Lower leg skin (tissue), 4 donors: ENCODE measurements around the gene PRSS48. TPM values are rescaled to one million over a fixed set of nuclear protein-coding genes. Genes with fewer than 3 reads are reported as not detected.
A peak's percentile ranks its signal among the peaks of the same experiment; 100 is the strongest.

Experiments
- DNase-seq, 2 donors: peaks; one replicate each; pipeline ENCODE4 v3.0.0-alpha.2; 2019; ENCODE audit warnings: low spot score in 2 of 2
- H3K4me3 ChIP-seq: fragments of 200-600 bp; sonication (generic); 2 replicates; pipeline ENCODE4 v1.5.1; 2017; ENCODE audit warnings: mild to moderate bottlenecking, low read depth; ENCODE audit not compliant: poor library complexity, severe bottlenecking
- CTCF ChIP-seq, 3 donors: fragments of 450-650 bp; IDR thresholded peaks; one replicate each; pipeline ENCODE4 v1.5.1; 2016; ENCODE audit warnings: antibody characterized with exemption in 3 of 3, mild to moderate bottlenecking in 3 of 3, moderate library complexity in 2 of 3
- POLR2A ChIP-seq, 2 donors: fragments of 450-650 bp; IDR thresholded peaks; one replicate each; pipeline ENCODE4 v1.6.1; 2016 to 2017; ENCODE audit warnings: antibody characterized with exemption in 2 of 2, mild to moderate bottlenecking in 1 of 2, moderate library complexity in 1 of 2
- WGBS, 2 donors: methylation state at CpG; one replicate each; pipeline ENCODE4 v1.1.5; 2018; 5-methylcytosine and 5-hydroxymethylcytosine counted together
- intact Hi-C: fragments of 100-400 bp; cut with DNase I; formaldehyde crosslinking; loops from one replicate; pipeline ENCODE4 v1.15.0; 2023; ENCODE audit warnings: low total_unique reads
- total RNA-seq, 4 donors: library from RNA; depleted of rRNA; stranded (reverse); fragments of >200 nt; gene quantifications; one replicate each; pipeline ENCODE4 v1.1.0, GENCODE V29; 2016

The PRSS48 gene
- total RNA-seq, 4 donors from 2014 or later = not detected

- TF ChIP-seq CTCF (IDR thresholded peaks at IDR 0.05) = no peak
- TF ChIP-seq POLR2A (IDR thresholded peaks at IDR 0.05) = no peak
- H3K4me3 ChIP-seq = no peak overlapping the region
- DNase-seq = no peak
- intact Hi-C loops = no loop called here
Measured at GRCh38 chr4:151322570-151322969, 45.6 kb downstream of the PRSS48 start.

GRCh38 chr4:151323667-151324066, 46.7 kb downstream of the PRSS48 start:
- no peak overlapping the region for H3K4me3 ChIP-seq
- no peak for DNase-seq
- no peak for TF ChIP-seq POLR2A (IDR thresholded peaks at IDR 0.05)
- TF ChIP-seq CTCF (IDR thresholded peaks at IDR 0.05) = no peak
- intact Hi-C loops = no loop called here
- WGBS, 2 donors = 71 to 73% methylated on average over 1 of the region's 1 CpG

GRCh38 chr4:151324124-151324751, 47.3 kb downstream of the PRSS48 start:
- H3K4me3 ChIP-seq = peak overlapping the region; percentile 58
- intact Hi-C loops = no loop called here
- DNase-seq = no peak
- WGBS, 2 donors = 18 to 24% methylated on average over 12 of the region's 12 CpGs
- TF ChIP-seq POLR2A (IDR thresholded peaks at IDR 0.05) (no peak), CTCF (IDR thresholded peaks at IDR 0.05) (no peak)

GRCh38 chr4:151324752-151325110, 47.8 kb downstream of the PRSS48 start:
- 3 to 5% methylated on average over 16 to 21 of the region's 21 CpGs for WGBS, 2 donors
- TF ChIP-seq POLR2A (IDR thresholded peaks at IDR 0.05) (no peak), CTCF (IDR thresholded peaks at IDR 0.05) (no peak)
- peak overlapping the region; percentile 58 for H3K4me3 ChIP-seq
- DNase-seq = peak in 1 of 2 donors; percentile 32
- intact Hi-C loops = no loop called here

- WGBS, 2 donors = 0 to 1% methylated on average over 40 to 46 of the region's 88 CpGs
- H3K4me3 ChIP-seq = peak within 1 kb of the TSS; percentile 58
- peak; percentile 71 to 93 for DNase-seq
- intact Hi-C loops = no loop called here
- TF ChIP-seq POLR2A (IDR thresholded peaks at IDR 0.05) (no peak), CTCF (IDR thresholded peaks at IDR 0.05) (no peak)
Measured at GRCh38 chr4:151325111-151325948, 48.4 kb downstream of the PRSS48 start, which contains the start of gene SH3D19. Gene SH3D19, minus strand, starts transcription at chr4:151325605. Its CDS starts 253 bp downstream, at chr4:151325352.
